ENCODE results near the gene ABI3BP.
A peak's percentile ranks its signal among the peaks of the same experiment; 100 is the strongest.

- TF ChIP-seq, protein P1, sequence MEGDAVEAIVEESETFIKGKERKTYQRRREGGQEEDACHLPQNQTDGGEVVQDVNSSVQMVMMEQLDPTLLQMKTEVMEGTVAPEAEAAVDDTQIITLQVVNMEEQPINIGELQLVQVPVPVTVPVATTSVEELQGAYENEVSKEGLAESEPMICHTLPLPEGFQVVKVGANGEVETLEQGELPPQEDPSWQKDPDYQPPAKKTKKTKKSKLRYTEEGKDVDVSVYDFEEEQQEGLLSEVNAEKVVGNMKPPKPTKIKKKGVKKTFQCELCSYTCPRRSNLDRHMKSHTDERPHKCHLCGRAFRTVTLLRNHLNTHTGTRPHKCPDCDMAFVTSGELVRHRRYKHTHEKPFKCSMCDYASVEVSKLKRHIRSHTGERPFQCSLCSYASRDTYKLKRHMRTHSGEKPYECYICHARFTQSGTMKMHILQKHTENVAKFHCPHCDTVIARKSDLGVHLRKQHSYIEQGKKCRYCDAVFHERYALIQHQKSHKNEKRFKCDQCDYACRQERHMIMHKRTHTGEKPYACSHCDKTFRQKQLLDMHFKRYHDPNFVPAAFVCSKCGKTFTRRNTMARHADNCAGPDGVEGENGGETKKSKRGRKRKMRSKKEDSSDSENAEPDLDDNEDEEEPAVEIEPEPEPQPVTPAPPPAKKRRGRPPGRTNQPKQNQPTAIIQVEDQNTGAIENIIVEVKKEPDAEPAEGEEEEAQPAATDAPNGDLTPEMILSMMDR (conservative IDR thresholded peaks at IDR 0.05 in 1 of 2, IDR thresholded peaks at IDR 0.05 in 1 of 2; ENCODE audit: low read depth in 1 of 2, low read length in 2 of 2): peak; percentile 34 to 40
- no peak for TF ChIP-seq EZH2 (IDR thresholded peaks at IDR 0.05; ENCODE audit: low read length, missing control alignments)
These were observed 255.9 kb downstream of the ABI3BP start for GRCh38 chr3:100737334-100737733.

Measured in fibroblast of lung (primary cell).